Measurements from ENCODE around the gene SRGAP2C.
"Not testable (repeated sequence)": the region's sequence is repeated elsewhere in the genome, so short reads cannot be mapped to it uniquely, and the experiment has no call there.

The SRGAP2C gene

DNA sequence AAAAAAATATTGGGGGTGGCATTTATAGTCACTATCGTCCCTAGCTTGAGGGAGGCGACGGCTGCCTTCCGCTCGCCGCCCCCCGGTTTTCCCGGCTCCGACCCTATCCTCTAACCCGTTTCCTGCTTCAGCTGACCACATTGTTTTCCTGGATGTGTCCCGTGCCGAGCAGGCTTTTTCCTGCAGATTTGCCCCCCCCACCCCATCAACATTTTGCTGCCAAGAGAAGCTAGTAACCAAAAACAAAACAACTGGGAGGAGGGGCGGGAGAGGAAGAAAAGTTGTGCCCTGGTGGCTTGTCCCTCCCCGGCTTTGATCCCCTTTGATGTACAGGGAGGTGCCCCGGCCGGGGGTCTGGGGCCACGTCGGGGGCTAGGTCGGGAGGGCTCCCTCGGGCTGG, 1.4 kb downstream of the SRGAP2C start:
- DNase-seq (ENCODE audit: low spot score): not testable (repeated sequence)

GRCh38 chr1:121187914-121188313, 3.1 kb downstream of the SRGAP2C start:
- DNase-seq (ENCODE audit: low spot score): not testable (repeated sequence)

GRCh38 chr1:121192512-121192911, 7.7 kb downstream of the SRGAP2C start:
- not testable (repeated sequence) for DNase-seq (ENCODE audit: low spot score)

GRCh38 chr1:121197095-121197882, 12.5 kb downstream of the SRGAP2C start:
- DNase-seq (ENCODE audit: low spot score): not testable (repeated sequence)

DNA sequence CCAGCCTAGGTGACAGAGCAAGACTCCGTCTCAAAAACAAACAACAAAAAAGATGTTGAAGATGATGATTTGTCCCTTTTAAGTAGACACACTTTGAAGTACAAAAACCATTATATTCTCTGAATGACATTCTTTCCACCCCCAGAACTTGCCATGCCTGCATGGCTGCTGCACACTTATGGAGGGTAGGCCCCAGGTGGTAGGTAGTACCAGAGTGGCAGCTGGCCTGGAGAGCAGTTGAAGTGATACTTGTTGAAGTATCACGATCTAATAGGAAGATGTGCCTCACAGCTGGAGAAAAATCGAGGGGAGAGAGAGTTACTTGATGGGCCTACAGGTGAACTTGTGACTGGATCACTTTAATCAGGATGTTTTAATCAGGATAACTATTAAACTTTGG, 15.0 kb downstream of the SRGAP2C start:
- DNase-seq (ENCODE audit: low spot score): not testable (repeated sequence)

GRCh38 chr1:121200232-121200631, 15.5 kb downstream of the SRGAP2C start:
- DNase-seq (ENCODE audit: low spot score): not testable (repeated sequence)

- DNase-seq (ENCODE audit: low spot score): not testable (repeated sequence)
Observed at GRCh38 chr1:121200985-121201981, 16.5 kb downstream of the SRGAP2C start.

GRCh38 chr1:121202986-121203385, 18.2 kb downstream of the SRGAP2C start:
- DNase-seq (ENCODE audit: low spot score): not testable (repeated sequence)

GRCh38 chr1:121205786-121206711, 21.3 kb downstream of the SRGAP2C start:
- DNase-seq (ENCODE audit: low spot score): not testable (repeated sequence)

GRCh38 chr1:121207328-121207727, 22.6 kb downstream of the SRGAP2C start:
- not testable (repeated sequence) for DNase-seq (ENCODE audit: low spot score)

GRCh38 chr1:121208375-121208774, 23.6 kb downstream of the SRGAP2C start:
- not testable (repeated sequence) for DNase-seq (ENCODE audit: low spot score)

GRCh38 chr1:121210778-121211177, 26.0 kb downstream of the SRGAP2C start:
- not testable (repeated sequence) for DNase-seq (ENCODE audit: low spot score)

- not testable (repeated sequence) for DNase-seq (ENCODE audit: low spot score)
Observed at GRCh38 chr1:121213491-121213890, 28.7 kb downstream of the SRGAP2C start.

DNA sequence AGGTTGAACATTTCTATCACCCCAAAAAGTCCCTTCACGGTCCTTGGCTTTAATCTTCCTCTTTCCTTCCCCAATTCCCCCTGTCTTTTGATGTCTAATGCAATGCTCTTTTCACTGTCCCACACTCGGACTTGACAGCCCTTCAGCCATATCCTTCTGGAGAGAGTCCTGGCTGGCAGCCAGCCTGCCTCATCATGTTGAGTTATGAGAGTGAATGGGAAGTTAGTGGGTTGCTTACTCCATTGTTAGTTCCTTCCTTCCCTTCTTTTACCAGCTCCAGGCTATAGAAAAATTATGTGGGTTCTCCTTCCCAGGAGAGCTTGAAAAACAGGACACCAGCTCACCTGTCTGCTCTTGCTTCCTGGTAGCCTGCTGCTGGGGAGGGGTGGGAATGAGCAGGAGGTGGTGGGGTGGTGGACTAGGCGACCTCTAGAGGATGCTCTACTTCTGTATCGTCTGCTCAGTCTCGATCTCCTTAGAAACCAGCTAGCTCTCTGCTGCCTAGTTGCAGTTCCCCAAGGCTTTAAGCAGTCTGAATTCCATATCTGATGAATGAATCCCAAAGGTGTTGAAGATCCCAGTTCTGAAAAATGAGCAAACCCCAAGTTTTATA, 29.9 kb downstream of the SRGAP2C start:
- not testable (repeated sequence) for DNase-seq (ENCODE audit: low spot score)

DNA sequence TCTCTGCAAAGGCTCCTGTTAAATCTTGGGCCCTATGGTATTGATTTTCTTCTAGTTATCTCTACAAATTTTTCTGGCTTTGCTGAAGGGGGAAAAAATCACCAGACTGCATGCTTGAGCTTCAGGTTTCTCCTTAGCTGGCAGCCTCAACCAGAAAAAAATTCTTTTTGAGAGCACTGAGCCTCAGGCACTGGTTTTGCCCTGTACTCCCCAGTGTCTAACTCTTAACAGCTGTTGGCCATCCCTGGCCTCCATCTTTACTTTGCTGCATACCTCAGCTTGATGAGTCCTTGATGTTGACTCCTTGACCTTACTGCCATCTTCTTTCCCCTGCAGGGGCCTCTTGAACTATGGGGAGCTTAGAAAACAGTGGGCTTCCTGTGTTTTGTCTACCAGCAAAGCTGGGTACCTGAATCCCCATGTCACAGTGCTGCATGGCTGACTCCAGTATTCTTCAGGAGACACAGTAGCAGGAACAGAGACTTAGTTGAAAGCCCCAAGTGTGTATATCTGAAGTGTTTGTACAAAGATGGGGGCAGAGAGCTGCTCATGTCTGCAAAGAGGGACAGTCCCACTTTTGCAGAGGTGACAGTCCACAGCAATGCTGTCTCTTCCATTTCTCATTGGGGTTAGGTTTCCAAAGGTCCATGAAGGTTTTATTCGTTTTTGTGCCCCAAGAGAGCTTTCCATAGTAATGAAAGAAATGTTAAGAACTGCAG, 31.1 kb downstream of the SRGAP2C start:
- DNase-seq (ENCODE audit: low spot score): not testable (repeated sequence)

- not testable (repeated sequence) for DNase-seq (ENCODE audit: low spot score)
Observed at GRCh38 chr1:121216676-121217075, 31.9 kb downstream of the SRGAP2C start.

- not testable (repeated sequence) for DNase-seq (ENCODE audit: low spot score)
Observed at GRCh38 chr1:121221770-121222169, 37.0 kb downstream of the SRGAP2C start.

DNA sequence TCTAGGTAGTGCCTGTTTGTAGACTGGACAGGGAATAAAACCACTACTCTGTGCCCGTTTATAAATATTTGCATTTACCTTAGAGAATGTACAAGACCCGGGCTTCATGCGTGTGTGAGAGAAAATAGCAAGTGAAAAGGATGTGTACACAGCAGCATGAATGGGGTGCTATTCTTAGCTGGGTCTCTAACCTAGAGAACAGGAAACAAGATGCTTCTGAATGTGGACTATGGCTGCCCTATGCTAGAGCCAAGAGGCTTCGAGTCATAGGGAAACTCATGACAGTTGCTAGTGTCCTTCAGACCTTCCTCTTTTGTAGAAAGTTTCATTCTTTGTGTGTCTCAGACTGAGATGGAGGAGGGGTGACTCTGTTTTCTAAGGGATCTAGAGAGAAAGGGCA, 39.9 kb downstream of the SRGAP2C start:
- DNase-seq (ENCODE audit: low spot score): not testable (repeated sequence)

DNA sequence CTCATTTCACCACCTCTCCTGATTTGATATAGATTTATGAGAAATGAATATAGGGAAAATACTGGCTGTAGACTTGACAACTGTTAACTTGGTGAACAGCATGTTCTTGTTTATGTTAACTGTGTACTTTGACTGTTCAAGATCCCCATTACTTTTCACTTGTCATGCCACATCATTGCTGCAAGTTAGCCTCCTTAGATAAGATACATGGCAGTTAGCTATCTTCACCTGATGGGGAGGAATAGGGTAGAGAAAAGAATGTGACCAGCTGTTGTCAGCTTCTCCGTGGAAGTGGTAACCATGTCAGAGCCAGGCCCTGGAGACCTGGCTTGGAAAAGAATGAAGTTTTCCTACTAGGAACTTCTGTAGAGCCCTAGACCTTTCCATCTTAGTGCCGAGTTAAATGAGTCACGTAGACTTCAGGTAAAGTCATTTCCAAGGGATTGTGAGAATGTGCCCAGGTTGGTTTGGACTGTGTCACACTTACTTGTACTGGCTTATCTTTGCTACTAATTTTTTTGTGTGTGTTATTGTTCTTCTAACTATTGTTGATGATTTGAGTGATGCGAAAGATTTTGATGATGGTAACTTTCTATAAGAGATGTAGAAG, 41.6 kb downstream of the SRGAP2C start:
- not testable (repeated sequence) for DNase-seq (ENCODE audit: low spot score)

GRCh38 chr1:121226925-121227324, 42.1 kb downstream of the SRGAP2C start:
- DNase-seq (ENCODE audit: low spot score): not testable (repeated sequence)
